ENCODE measurements around the gene SKIC2.
"Not testable (repeated sequence)": the region's sequence is repeated elsewhere in the genome, so short reads cannot be mapped to it uniquely, and the experiment has no call there.

SKIC2 gene

GRCh38 chr6:31958741-31959739 lies at the start of gene SKIC2, which contains the start of gene NELFE:
SKIC2 (plus strand) TSS chr6:31959175; CDS start chr6:31959193, 18 bp downstream.
NELFE (minus strand) TSS chr6:31958971; CDS start chr6:31958446, 525 bp downstream.
- 0 out of 2 replicates have a peak, but pooled peaks cover 5% of the 10 kb centered on the region for H3K36me3 ChIP-seq (ENCODE audit: low read length)
- no peaks in the 10 kb centered on the region for H4K20me1 ChIP-seq (ENCODE audit: low read depth, low read length)
- no peaks in the 10 kb centered on the region for H3K9me3 ChIP-seq (ENCODE audit: insufficient read depth, low read length)
- peak within 1 kb of the TSS; percentile 82 for H3K4me3 ChIP-seq (ENCODE audit: insufficient read depth, low read length, poor library complexity, severe bottlenecking)
- peaks cover 30% of the 10 kb centered on the region for H3K79me2 ChIP-seq (ENCODE audit: insufficient read depth, low read length)
- H3K9me2 ChIP-seq (replicated peaks; ENCODE audit: insufficient read depth, low read length): no peaks in the 10 kb centered on the region
- H3K9ac ChIP-seq (ENCODE audit: low read length): peak within 1 kb of the TSS; percentile 79
- H3F3A ChIP-seq (ENCODE audit: insufficient read depth): no peaks in the 10 kb centered on the region
- peak within 1 kb of the TSS; percentile 36 for H2AFZ ChIP-seq (ENCODE audit: low read depth, low read length, severe bottlenecking)
- no peaks in the 10 kb centered on the region for H3K27me3 ChIP-seq (ENCODE audit: low read length)
- TF ChIP-seq CTCF (IDR thresholded peaks at IDR 0.05; ENCODE audit: insufficient read depth, low read length, poor library complexity, severe bottlenecking): no peak
- no peak for TF ChIP-seq EZH2phosphoT487 (conservative IDR thresholded peaks at IDR 0.05; ENCODE audit: low read length)
- peak within 1 kb of the TSS; percentile 79 for H3K4me2 ChIP-seq (ENCODE audit: low read depth, low read length, poor library complexity, severe bottlenecking)
- H3K27ac ChIP-seq (ENCODE audit: low read depth, low read length): peak within 1 kb of the TSS; percentile 5

- H3K79me2 ChIP-seq (ENCODE audit: insufficient read depth, low read length); H3K9me2 ChIP-seq (replicated peaks; ENCODE audit: insufficient read depth, low read length); H4K20me1 ChIP-seq (ENCODE audit: low read depth, low read length); H3K4me2 ChIP-seq (ENCODE audit: low read depth, low read length, poor library complexity, severe bottlenecking); H3K4me3 ChIP-seq (ENCODE audit: insufficient read depth, low read length, poor library complexity, severe bottlenecking); H3F3A ChIP-seq (ENCODE audit: insufficient read depth); H3K9ac ChIP-seq (ENCODE audit: low read length); H3K27ac ChIP-seq (ENCODE audit: low read depth, low read length); H3K36me3 ChIP-seq (ENCODE audit: low read length); H3K27me3 ChIP-seq (ENCODE audit: low read length); H3K9me3 ChIP-seq (ENCODE audit: insufficient read depth, low read length); H2AFZ ChIP-seq (ENCODE audit: low read depth, low read length, severe bottlenecking): not testable (repeated sequence)
Measured at GRCh38 chr6:31909298-31909697, 49.7 kb upstream of the SKIC2 start.

- H3K27ac ChIP-seq (ENCODE audit: low read depth, low read length): no peak overlapping the region
- no peak overlapping the region for H3K4me2 ChIP-seq (ENCODE audit: low read depth, low read length, poor library complexity, severe bottlenecking)
- H3K36me3 ChIP-seq (ENCODE audit: low read length): no peaks in the 10 kb centered on the region
- H2AFZ ChIP-seq (ENCODE audit: low read depth, low read length, severe bottlenecking): no peak overlapping the region
- peaks cover 3% of the 10 kb centered on the region; the same call in 1 of the 2 replicates for H3F3A ChIP-seq (ENCODE audit: insufficient read depth)
- H3K9ac ChIP-seq (ENCODE audit: low read length): no peak overlapping the region
- H3K9me2 ChIP-seq (replicated peaks; ENCODE audit: insufficient read depth, low read length): no peaks in the 10 kb centered on the region
- no peak overlapping the region for H3K4me3 ChIP-seq (ENCODE audit: insufficient read depth, low read length, poor library complexity, severe bottlenecking)
- no peaks in the 10 kb centered on the region for H3K9me3 ChIP-seq (ENCODE audit: insufficient read depth, low read length)
- TF ChIP-seq EZH2phosphoT487 (conservative IDR thresholded peaks at IDR 0.05; ENCODE audit: low read length): no peak
- no peak for TF ChIP-seq CTCF (IDR thresholded peaks at IDR 0.05; ENCODE audit: insufficient read depth, low read length, poor library complexity, severe bottlenecking)
- H4K20me1 ChIP-seq (ENCODE audit: low read depth, low read length): no peaks in the 10 kb centered on the region
- H3K79me2 ChIP-seq (ENCODE audit: insufficient read depth, low read length): no peaks in the 10 kb centered on the region
- H3K27me3 ChIP-seq (ENCODE audit: low read length): no peaks in the 10 kb centered on the region
Measured at GRCh38 chr6:31911826-31912585, 47.0 kb upstream of the SKIC2 start.

Measured in SU-DHL-6 (cell line).